ENCODE measurements around the gene LST1.

DNA sequence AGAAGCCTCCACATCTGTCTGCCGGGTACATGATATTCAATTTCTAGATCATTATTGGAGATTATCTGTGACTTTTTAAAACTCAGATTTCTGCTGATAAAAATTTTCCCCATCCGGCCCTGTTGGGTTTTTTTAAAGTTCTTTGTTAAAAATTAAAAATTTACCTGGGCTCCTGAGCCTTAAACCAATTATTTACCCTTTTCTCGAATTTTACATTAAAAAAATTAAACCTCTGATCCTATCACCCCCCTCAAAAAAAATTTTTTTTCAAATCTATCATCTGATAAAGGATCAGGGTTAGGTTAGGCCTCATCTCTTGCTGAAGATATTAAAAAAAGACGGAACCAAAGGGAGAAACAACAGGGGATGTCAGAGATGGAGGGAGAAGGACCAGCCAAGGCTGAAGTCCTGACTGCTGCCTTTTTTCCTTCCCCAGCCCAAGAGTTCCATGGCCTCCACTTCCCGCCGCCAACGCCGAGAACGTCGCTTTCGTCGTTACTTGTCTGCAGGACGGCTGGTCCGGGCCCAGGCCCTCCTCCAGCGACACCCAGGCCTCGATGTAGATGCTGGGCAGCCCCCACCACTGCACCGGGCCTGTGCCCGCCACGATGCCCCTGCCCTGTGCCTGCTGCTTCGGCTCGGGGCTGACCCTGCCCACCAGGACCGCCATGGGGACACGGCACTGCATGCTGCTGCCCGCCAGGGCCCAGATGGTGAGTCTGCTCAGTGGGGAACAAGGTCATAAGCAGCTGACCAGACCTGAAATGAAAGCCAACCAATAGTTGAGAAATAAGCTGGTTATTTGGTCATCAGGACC lies 38.1 kb upstream of the LST1 start:
- TF ChIP-seq, protein P1, sequence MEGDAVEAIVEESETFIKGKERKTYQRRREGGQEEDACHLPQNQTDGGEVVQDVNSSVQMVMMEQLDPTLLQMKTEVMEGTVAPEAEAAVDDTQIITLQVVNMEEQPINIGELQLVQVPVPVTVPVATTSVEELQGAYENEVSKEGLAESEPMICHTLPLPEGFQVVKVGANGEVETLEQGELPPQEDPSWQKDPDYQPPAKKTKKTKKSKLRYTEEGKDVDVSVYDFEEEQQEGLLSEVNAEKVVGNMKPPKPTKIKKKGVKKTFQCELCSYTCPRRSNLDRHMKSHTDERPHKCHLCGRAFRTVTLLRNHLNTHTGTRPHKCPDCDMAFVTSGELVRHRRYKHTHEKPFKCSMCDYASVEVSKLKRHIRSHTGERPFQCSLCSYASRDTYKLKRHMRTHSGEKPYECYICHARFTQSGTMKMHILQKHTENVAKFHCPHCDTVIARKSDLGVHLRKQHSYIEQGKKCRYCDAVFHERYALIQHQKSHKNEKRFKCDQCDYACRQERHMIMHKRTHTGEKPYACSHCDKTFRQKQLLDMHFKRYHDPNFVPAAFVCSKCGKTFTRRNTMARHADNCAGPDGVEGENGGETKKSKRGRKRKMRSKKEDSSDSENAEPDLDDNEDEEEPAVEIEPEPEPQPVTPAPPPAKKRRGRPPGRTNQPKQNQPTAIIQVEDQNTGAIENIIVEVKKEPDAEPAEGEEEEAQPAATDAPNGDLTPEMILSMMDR (conservative IDR thresholded peaks at IDR 0.05), result no peak
- TF ChIP-seq ZFX (IDR thresholded peaks at IDR 0.05), result peak; percentile 49; the same call in 1 of the 2 replicates
